Hepatocyte (in vitro differentiated cells): ENCODE measurements around the gene EGLN1.
"Not testable (repeated sequence)": the region's sequence is repeated elsewhere in the genome, so short reads cannot be mapped to it uniquely, and the experiment has no call there.

ENCODE experiments used
- CTCF ChIP-seq: fragments of 200-600 bp; sonication (generic); IDR thresholded peaks from 2 replicates; pipeline ENCODE4 v1.5.1; 2016; ENCODE audit warnings: antibody characterized with exemption, mild to moderate bottlenecking; ENCODE audit not compliant: poor library complexity
- EZH2 ChIP-seq: fragments of 200-600 bp; sonication (generic); IDR thresholded peaks from 2 replicates; pipeline ENCODE4 v1.6.1; 2016; ENCODE audit warnings: antibody characterized with exemption, mild to moderate bottlenecking, borderline replicate concordance

GRCh38 chr1:231471027-231471426 lies 48.9 kb upstream of the EGLN1 start:
- TF ChIP-seq CTCF, EZH2: not testable (repeated sequence)
